Testis (tissue), 2 donors: ENCODE measurements around the gene ZBTB7C.

Experiments
- POLR2A ChIP-seq: fragments of 450-650 bp; IDR thresholded peaks from one replicate; pipeline ENCODE4 v1.6.1; 2017; ENCODE audit warnings: antibody characterized with exemption, mild to moderate bottlenecking, moderate library complexity
- TF ChIP-seq, protein P1 (sequence below), 3 experiments: fragments of 450-650 bp in 2 of 3; fragments of 200-600 bp in 1 of 3; sonication (generic) in 1 of 3; IDR thresholded peaks; one replicate each; pipeline ENCODE4 v1.5.1; 2016 to 2019; ENCODE audit warnings: antibody characterized with exemption in 3 of 3, mild to moderate bottlenecking in 2 of 3, moderate library complexity in 1 of 3

GRCh38 chr18:48387300-48387699 lies 21.9 kb downstream of the ZBTB7C start:
- TF ChIP-seq, protein P1, sequence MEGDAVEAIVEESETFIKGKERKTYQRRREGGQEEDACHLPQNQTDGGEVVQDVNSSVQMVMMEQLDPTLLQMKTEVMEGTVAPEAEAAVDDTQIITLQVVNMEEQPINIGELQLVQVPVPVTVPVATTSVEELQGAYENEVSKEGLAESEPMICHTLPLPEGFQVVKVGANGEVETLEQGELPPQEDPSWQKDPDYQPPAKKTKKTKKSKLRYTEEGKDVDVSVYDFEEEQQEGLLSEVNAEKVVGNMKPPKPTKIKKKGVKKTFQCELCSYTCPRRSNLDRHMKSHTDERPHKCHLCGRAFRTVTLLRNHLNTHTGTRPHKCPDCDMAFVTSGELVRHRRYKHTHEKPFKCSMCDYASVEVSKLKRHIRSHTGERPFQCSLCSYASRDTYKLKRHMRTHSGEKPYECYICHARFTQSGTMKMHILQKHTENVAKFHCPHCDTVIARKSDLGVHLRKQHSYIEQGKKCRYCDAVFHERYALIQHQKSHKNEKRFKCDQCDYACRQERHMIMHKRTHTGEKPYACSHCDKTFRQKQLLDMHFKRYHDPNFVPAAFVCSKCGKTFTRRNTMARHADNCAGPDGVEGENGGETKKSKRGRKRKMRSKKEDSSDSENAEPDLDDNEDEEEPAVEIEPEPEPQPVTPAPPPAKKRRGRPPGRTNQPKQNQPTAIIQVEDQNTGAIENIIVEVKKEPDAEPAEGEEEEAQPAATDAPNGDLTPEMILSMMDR (IDR thresholded peaks at IDR 0.05) = no peak
- no peak for TF ChIP-seq POLR2A
